D341Med (cell line): ENCODE measurements around the gene EMC9.

Experiments
- DNase-seq: peaks from one replicate; pipeline ENCODE4 v3.0.0; 2012; ENCODE audit warnings: low spot score

Gene EMC9

GRCh38 chr14:24177041-24177825 is 35.8 kb upstream of the EMC9 start:
- no peak for DNase-seq

DNA sequence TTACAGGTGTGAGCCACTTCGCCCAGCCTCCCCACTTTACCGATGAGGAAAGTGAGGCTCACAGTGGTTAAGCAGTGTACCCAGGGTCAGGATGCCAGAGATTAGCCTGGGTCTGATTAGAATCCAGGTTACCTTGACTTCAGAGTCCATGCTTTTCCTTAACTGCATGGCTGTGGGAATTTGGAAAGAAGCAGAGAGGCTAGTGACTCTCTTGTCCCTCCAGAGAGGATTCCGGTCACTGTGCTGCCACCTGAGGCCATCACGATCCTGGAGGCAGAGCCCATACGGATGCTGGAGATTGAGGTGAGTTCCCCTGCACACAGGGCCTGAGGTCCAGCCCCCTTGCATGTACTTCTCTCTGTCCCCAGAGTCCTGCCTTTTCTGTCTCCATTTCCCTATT is 35.2 kb upstream of the EMC9 start:
- no peak for DNase-seq

DNA sequence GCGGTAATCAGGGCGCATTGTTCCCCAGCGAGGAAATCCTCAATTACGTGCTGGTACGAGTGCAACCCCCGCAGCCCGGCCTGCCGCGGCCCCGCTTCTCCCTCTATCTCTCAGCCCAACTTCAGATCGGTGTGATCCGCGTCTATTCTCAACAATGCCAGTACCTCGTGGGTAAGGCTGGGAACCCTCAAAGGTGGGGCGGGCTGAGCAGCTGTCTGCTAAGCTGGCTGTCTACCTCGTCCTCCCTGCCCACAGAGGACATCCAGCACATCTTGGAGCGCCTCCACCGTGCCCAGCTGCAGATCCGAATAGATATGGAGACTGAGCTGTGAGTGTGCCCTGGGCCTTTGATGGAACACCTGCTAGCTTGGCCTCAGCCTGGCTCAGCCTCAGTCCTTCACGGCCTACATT is 31.5 kb upstream of the EMC9 start:
- DNase-seq, result no peak

DNA sequence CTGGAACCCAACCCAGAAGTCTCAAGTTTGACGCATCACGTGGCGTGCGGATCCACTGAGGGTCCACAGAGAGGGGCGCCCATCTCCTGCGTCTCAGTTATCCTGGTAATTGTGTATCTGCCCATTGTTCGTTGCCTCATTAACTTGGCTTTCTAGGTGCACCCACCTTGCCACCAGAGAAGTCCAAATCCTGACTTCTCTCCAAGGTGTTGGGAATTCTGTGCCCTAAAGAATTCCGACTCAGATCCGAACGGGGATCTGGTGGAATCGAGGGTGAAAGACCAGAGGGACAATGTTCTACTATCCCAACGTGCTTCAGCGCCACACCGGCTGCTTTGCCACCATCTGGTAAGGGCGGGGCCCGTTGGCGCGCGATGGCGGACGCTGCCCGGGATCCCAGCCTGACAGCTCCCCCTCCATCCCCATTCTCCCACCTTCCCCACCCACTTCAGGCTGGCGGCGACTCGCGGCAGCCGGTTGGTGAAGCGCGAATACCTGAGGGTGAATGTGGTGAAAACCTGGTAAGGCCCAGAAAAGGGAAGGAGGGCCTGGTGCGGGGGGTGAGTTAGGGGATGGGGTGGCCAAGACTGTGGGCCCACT is 31.0 kb upstream of the EMC9 start:
- peak; percentile 75 for DNase-seq

GRCh38 chr14:24171422-24172260 is 30.2 kb upstream of the EMC9 start, which contains the start of gene REC8:
Gene REC8 (plus strand): TSS chr14:24172080. CDS start chr14:24172553, 473 bp downstream.
- peak; percentile 98 for DNase-seq

DNA sequence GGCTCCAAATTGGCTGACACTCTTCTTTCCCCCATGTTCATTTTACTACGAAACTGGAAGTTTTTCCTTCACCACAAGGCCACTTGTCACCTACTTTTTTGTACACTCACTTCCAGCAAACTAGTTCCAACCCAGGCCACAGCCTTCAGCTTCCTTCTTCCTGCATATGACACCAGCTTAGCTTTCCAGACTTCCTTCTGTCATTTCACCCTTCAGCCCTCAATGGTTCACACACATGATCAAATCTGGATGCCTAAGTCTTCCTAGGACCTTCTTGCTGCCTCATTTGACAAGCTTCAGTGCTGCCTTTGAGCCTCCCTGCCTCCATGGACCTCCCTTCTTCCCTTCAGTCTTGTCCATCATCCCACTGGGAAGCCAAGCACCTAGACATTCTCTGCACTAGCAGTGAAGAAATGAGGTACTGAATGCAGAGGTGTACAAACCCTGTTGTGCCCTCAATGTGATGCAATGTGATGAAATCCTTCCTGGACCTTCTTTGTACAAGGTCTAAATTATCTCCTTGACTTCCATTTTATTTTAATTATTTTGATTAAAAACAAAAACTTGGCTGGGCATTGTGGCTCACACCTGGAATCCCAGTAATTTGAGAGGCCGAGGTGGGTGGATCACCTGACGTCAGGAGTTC is 26.2 kb upstream of the EMC9 start:
- DNase-seq, result no peak

DNA sequence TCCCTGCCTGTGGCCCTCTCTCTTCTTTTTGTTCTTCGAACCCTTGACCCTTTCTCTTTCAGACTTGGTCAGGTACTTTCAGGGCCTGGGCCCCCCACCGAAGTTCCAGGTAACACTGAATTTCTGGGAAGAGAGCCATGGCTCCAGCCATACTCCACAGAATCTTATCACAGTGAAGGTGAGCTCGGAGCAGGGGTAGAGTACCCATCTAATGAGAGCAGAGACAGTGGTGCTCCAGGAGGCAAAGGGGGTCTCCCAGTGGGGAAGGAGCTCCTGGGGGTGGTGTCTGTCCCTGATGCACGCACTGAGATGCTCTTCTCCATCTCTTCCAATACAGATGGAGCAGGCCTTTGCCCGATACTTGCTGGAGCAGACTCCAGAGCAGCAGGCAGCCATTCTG is 24.4 kb upstream of the EMC9 start:
- DNase-seq, result no peak

DNA sequence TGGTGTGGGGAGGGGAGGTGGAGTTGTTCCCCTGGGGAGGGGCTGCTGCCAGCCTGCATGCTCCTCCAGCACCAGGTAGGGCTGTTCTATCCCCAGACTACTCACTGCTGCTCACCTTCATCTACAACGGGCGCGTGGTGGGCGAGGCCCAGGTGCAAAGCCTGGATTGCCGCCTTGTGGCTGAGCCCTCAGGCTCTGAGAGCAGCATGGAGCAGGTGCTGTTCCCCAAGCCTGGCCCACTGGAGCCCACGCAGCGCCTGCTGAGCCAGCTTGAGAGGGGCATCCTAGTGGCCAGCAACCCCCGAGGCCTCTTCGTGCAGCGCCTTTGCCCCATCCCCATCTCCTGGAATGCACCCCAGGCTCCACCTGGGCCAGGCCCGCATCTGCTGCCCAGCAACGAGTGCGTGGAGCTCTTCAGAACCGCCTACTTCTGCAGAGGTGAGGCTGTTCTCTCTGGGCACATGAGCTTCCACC is 23.2 kb upstream of the EMC9 start:
- no peak for DNase-seq

- DNase-seq, result no peak
These were observed 20.7 kb upstream of the EMC9 start for GRCh38 chr14:24162093-24162492.

DNA sequence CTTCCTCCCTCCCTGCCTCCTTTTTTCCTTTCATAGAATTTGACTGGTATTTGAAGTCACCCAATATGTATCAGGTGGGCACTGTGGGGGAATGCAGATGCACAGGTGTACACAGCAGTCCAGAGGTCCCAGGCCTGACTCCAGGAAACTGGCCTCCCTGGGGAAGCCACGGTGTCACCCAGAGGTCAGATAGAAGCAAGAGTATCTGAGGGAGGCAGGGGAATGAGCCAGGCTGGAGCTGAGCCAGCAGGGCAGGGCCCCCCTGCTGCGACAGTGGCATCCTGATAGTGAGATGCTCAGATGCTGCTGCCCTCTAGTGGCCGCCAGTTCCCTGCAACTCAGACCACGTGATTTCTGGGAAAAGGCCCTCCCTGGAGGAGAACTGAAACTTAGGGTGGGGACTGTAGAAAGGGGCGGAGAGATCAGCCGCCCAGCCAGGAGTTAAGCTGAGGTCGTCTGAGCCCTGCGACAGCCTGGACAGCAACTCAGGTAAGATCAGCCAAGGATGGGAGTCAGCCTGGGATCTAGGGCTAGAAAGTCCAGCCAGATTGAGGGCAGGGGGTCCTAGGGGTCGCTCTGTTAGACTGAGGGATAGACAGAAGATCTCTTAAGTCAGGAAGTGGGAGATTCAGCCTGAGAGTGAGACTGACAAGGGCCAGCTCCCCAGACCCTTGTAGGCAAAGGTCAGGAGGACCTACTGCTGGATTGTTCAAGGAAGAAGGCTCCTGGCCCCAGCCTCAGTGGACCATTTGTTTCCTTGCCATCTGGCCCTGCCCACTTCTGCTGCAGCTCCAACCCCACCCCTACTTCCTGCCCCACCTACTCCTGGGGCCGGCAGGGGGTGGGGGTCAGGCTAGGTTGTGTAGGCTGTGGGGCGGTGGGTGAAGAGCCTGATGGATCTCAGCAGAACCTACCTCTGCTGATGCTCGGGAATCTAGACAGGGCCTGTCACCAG is 19.7 kb upstream of the EMC9 start, which contains the start of gene IRF9:
TSS of gene IRF9 (plus strand) at position 416 of the 955 bp plus-strand sequence. CDS start 880 bp downstream, outside the sequence.
- peak; percentile 94 for DNase-seq

GRCh38 chr14:24160499-24160849 is 19.1 kb upstream of the EMC9 start:
- no peak for DNase-seq

DNA sequence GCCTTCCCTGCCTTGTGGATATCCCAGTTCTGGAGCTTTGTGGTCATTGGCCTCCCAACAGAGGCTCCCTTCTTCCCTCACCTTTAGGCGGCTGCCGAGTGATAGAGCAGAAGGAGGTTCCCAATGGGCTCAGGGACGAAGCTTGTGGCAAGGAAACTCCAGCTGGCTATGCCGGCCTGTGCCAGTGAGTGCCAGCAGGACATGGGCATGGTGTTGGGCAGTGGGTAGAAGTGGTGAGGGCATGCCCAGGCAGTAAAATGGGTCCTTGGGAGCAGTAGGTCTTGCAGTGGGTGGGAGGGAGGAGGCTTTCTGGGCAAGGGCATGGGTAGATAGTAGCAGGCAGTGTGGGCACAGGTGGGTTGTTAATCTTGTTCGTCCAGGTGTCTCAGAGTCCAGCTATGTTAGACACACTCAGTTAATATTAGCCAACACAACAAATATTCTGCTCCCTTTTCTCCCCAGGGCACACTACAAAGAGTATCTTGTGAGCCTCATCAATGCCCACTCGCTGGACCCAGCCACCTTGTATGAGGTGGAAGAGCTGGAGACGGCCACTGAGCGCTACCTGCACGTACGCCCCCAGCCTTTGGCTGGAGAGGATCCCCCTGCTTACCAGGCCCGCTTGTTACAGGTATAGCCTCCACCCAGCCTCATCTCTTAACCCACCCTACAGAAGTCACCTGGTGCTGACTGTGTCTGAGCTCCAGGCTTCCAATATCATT is 18.5 kb upstream of the EMC9 start:
- no peak for DNase-seq

DNA sequence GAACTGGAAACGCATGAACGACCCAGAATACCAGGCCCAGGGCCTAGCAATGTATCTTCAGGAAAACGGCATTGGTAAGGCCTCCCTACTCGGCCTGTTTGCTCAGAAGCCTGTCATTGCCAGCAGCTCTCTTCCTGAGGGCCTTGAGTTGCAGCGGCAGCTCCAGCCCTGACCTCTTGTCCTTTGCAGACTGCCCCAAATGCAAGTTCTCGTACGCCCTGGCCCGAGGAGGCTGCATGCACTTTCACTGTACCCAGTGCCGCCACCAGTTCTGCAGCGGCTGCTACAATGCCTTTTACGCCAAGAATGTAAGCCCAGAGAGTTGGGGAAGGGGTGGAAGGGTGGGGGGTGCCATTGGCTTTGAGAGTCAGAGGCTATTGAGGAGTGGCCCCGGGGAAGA is 15.9 kb upstream of the EMC9 start:
- DNase-seq, result no peak

- DNase-seq, result no peak
These were observed 15.4 kb upstream of the EMC9 start for GRCh38 chr14:24156840-24157239.

GRCh38 chr14:24155100-24155499 is 13.7 kb upstream of the EMC9 start:
- no peak for DNase-seq

DNA sequence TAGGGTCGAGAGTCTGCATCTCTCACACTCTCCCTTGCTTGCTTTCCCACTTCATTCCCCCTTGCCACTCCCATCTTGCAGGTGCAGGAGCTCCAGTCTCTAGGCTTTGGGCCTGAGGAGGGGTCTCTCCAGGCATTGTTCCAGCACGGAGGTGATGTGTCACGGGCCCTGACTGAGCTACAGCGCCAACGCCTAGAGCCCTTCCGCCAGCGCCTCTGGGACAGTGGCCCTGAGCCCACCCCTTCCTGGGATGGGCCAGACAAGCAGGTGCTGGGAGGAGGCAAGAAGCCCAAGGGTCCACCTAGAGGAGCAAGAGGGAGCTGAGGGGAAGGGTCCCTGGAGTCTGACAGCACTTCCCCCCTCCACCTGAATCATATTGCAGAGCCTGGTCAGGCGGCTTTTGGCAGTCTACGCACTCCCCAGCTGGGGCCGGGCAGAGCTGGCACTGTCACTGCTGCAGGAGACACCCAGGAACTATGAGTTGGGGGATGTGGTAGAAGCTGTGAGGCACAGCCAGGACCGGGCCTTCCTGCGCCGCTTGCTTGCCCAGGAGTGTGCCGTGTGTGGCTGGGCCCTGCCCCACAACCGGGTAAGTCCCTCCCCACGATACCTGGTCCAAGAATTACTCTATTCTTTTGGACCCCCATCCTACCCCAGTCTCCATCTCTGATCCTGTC is 10.2 kb upstream of the EMC9 start:
- DNase-seq, result no peak

GRCh38 chr14:24150993-24151392 is 9.6 kb upstream of the EMC9 start:
- no peak for DNase-seq

- no peak for DNase-seq
These were observed 9.2 kb upstream of the EMC9 start for GRCh38 chr14:24150567-24150966.

GRCh38 chr14:24150061-24150460 is 8.7 kb upstream of the EMC9 start:
- DNase-seq, result no peak
